Middle frontal gyrus (tissue), 1 donor: Measurements from ENCODE around the gene PLS1.
"Not testable (repeated sequence)": the region's sequence is repeated elsewhere in the genome, so short reads cannot be mapped to it uniquely, and the experiment has no call there.

Experiments
- DNase-seq: peaks from one replicate; pipeline ENCODE4 v3.0.0-alpha.2; 2015; ENCODE audit warnings: low spot score; ENCODE audit errors: extremely low spot score

Gene PLS1

GRCh38 chr3:142693136-142693853, 97.1 kb downstream of the PLS1 start:
- DNase-seq, result no peak

- DNase-seq, result no peak
Measured at GRCh38 chr3:142694225-142694624, 98.0 kb downstream of the PLS1 start.

GRCh38 chr3:142705198-142705597, 109.0 kb downstream of the PLS1 start:
- no peak for DNase-seq

- DNase-seq, result no peak
Measured at GRCh38 chr3:142706321-142707127, 110.3 kb downstream of the PLS1 start.

- DNase-seq, result no peak
Measured at GRCh38 chr3:142709207-142709606, 113.0 kb downstream of the PLS1 start.

- not testable (repeated sequence) for DNase-seq
Measured at GRCh38 chr3:142714882-142715281, 118.7 kb downstream of the PLS1 start.

- no peak for DNase-seq
Measured at GRCh38 chr3:142716102-142716501, 119.9 kb downstream of the PLS1 start.

- DNase-seq, result no peak
Measured at GRCh38 chr3:142723665-142723967, 127.4 kb downstream of the PLS1 start.

- DNase-seq, result peak; percentile 74
Measured at GRCh38 chr3:142723968-142724681, 127.9 kb downstream of the PLS1 start, which contains the start of gene TRPC1. TSS of gene TRPC1 (plus strand) at chr3:142724034. CDS start at chr3:142724560, 526 bp downstream.

- DNase-seq, result no peak
Measured at GRCh38 chr3:142724682-142725356, 128.6 kb downstream of the PLS1 start.

GRCh38 chr3:142725357-142725739, 129.2 kb downstream of the PLS1 start:
- DNase-seq, result no peak

- no peak for DNase-seq
Measured at GRCh38 chr3:142726017-142726416, 129.8 kb downstream of the PLS1 start.

GRCh38 chr3:142732066-142732465, 135.9 kb downstream of the PLS1 start:
- no peak for DNase-seq

GRCh38 chr3:142734834-142735233, 138.6 kb downstream of the PLS1 start:
- no peak for DNase-seq

GRCh38 chr3:142735462-142735861, 139.3 kb downstream of the PLS1 start:
- DNase-seq, result no peak

GRCh38 chr3:142738396-142738795, 142.2 kb downstream of the PLS1 start:
- no peak for DNase-seq

GRCh38 chr3:142746646-142747045, 150.5 kb downstream of the PLS1 start:
- DNase-seq, result no peak

GRCh38 chr3:142750531-142750930, 154.3 kb downstream of the PLS1 start:
- DNase-seq, result not testable (repeated sequence)

- DNase-seq, result not testable (repeated sequence)
Measured at GRCh38 chr3:142752605-142753004, 156.4 kb downstream of the PLS1 start.

- no peak for DNase-seq
Measured at GRCh38 chr3:142754494-142754893, 158.3 kb downstream of the PLS1 start.
